ENCODE measurements around the gene LYZL1. TPM values are rescaled to one million over a fixed set of nuclear protein-coding genes. Genes with fewer than 3 reads are reported as not detected.
"Not testable (repeated sequence)": the region's sequence is repeated elsewhere in the genome, so short reads cannot be mapped to it uniquely, and the experiment has no call there.

Gene LYZL1
- total and polyA plus RNA-seq, 8 donors, result not detected

DNA sequence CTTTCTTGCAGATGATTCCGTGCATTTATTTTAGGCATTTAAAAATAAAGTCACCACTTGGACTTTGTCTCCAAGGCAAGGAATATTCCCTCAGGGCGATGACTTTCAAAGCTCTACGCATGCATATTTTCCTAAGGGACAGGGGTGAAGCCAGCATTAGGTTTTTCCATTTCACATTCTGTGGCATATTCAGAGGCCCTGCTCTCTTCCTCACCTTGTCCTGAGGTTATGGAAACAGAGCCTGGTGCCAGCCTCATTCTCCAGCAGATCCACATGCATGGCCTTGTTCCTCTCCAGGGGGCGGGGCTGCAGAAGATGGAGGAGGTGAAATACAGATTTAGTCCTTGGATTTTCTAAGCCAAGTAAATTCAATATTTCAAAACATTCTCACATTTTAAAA lies 11.6 kb upstream of the LYZL1 start:
- Histone ChIP-seq H3K9me3 (no peaks in the 10 kb centered on the region), H3K4me3 (no peak overlapping the region), H3K36me3 (no peaks in the 10 kb centered on the region), H3K4me1 (no peaks in the 10 kb centered on the region), H3K27ac (no peak overlapping the region), H3K27me3 (peaks cover 0 to 4% of the 10 kb centered on the region in 2 donors)
- TF ChIP-seq, protein P1, sequence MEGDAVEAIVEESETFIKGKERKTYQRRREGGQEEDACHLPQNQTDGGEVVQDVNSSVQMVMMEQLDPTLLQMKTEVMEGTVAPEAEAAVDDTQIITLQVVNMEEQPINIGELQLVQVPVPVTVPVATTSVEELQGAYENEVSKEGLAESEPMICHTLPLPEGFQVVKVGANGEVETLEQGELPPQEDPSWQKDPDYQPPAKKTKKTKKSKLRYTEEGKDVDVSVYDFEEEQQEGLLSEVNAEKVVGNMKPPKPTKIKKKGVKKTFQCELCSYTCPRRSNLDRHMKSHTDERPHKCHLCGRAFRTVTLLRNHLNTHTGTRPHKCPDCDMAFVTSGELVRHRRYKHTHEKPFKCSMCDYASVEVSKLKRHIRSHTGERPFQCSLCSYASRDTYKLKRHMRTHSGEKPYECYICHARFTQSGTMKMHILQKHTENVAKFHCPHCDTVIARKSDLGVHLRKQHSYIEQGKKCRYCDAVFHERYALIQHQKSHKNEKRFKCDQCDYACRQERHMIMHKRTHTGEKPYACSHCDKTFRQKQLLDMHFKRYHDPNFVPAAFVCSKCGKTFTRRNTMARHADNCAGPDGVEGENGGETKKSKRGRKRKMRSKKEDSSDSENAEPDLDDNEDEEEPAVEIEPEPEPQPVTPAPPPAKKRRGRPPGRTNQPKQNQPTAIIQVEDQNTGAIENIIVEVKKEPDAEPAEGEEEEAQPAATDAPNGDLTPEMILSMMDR (IDR thresholded peaks at IDR 0.05), result no peak
- intact Hi-C loops (cut with DNase I), result no loop called here
- DNase-seq, result no peak
- ATAC-seq, result no peak

DNA sequence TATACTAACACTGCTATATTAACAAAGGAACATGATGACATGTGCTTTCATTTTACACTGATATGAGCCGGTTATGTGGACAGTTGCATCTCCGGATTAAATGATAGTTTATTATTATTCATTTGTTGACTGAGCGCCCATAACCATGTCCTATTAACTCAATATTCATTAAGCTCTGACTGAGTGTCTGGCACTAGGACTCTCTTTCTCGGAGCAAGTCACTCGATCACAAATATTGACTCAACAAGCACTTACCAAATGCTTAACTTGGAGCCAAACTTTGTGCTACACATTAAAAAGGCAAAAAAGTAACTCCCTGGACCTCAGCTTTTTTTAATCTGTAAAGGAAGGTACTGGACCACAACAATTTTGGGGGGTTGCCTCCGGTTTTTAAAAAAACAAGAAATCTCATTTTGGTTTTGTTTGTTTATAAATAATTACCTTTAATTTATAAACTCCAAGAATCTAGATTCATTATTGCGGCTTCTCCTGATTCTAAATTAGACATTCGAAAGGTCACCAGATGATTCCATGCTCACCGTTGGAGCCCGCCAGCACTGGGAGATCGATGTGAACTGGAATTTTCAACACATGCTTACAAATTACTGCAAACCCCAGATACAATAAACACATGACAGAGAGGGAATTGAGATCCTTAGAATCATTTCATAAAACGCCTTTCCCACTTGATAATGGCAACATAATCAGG lies 8.9 kb upstream of the LYZL1 start:
- Histone ChIP-seq H3K27ac (no peak overlapping the region), H3K36me3 (no peaks in the 10 kb centered on the region), H3K4me3 (no peak overlapping the region), H3K9me3 (no peaks in the 10 kb centered on the region), H3K4me1 (no peaks in the 10 kb centered on the region), H3K27me3 (peaks cover 0 to 4% of the 10 kb centered on the region in 2 donors)
- ATAC-seq (peak; percentile 61), DNase-seq (no peak)
- intact Hi-C loops (cut with DNase I), result no loop called here
- TF ChIP-seq, protein P1 (IDR thresholded peaks at IDR 0.05), result no peak

DNA sequence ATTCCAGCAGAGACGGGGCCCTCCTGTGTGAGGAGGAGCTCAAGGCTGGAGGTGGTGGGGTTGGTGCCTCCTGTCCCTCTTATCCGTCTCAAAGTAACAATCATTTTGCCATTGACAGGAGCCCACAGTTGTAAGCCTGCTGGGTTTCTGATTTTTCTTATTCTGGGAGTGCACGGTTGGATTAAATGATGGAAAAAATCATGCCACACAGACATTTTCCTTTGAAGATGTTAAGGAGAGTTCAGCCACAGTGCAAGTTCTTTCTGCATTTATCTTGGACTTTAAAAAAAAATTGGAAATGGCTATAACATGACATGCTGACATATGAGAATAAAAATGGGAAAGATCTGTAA lies 8.4 kb upstream of the LYZL1 start:
- Histone ChIP-seq H3K27ac (no peak overlapping the region), H3K36me3 (no peaks in the 10 kb centered on the region), H3K4me1 (no peaks in the 10 kb centered on the region), H3K4me3 (no peak overlapping the region), H3K27me3 (peaks cover 0 to 4% of the 10 kb centered on the region in 2 donors), H3K9me3 (no peaks in the 10 kb centered on the region)
- DNase-seq (no peak), ATAC-seq (no peak)
- intact Hi-C loops (cut with DNase I), result no loop called here
- TF ChIP-seq, protein P1 (IDR thresholded peaks at IDR 0.05), result no peak

DNA sequence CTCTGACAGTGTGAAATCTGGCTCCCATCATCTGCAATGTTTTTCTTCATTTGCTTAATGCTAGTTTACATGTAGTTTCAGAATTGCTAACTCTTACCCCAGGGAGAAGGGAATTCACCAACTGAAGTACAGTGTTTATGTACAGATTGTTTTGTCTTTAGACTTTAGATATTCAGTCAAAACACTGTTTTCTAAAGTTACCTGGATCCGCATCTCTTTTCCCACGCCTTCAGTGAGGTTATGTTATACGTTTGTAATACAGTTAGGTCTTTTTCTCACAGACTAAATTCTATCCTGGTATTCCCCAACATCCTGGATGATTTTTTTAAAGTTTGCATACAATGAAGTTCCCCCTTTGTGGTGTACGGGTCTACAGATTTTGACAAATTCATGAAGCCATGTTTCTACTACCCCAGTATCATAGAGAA lies 3.2 kb upstream of the LYZL1 start:
- no peaks in the 10 kb centered on the region for H3K4me1 ChIP-seq
- intact Hi-C loops (cut with DNase I), result no loop called here
- H3K4me3 ChIP-seq, result no peak overlapping the region
- H3K27me3 ChIP-seq, result peaks cover 0 to 3% of the 10 kb centered on the region in 2 donors
- H3K27ac ChIP-seq, result no peak overlapping the region
- no peaks in the 10 kb centered on the region for H3K9me3 ChIP-seq
- TF ChIP-seq, protein P1 (IDR thresholded peaks at IDR 0.05), result no peak
- ATAC-seq (no peak), DNase-seq (no peak)
- H3K36me3 ChIP-seq, result no peaks in the 10 kb centered on the region

DNA sequence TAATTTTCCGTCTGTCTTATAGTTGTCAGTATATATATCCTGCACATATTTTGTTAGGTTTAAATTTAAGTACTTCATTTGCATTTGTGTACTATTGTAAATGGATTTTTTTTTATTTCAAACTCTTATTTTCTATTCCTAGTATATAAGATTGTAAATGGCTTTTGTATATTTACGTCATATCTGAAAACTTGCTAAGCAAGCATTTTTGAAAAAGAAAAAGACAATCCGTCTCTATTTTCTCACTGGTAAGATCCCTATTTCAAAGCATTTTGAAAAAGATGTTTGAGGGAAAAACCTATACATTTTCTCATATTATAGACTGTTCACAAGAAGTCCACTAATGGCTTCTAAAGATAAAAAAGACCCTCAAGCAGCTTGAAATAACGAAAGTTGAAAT lies 1.2 kb upstream of the LYZL1 start:
- no peaks in the 10 kb centered on the region for H3K4me1 ChIP-seq
- H3K4me3 ChIP-seq, result no peak overlapping the region
- no peaks in the 10 kb centered on the region for H3K9me3 ChIP-seq
- intact Hi-C loops (cut with DNase I), result no loop called here
- TF ChIP-seq, protein P1 (IDR thresholded peaks at IDR 0.05), result no peak
- no peak overlapping the region for H3K27ac ChIP-seq
- H3K27me3 ChIP-seq, result peaks cover 0 to 3% of the 10 kb centered on the region in 2 donors
- ATAC-seq (no peak), DNase-seq (no peak)
- H3K36me3 ChIP-seq, result no peaks in the 10 kb centered on the region

DNA sequence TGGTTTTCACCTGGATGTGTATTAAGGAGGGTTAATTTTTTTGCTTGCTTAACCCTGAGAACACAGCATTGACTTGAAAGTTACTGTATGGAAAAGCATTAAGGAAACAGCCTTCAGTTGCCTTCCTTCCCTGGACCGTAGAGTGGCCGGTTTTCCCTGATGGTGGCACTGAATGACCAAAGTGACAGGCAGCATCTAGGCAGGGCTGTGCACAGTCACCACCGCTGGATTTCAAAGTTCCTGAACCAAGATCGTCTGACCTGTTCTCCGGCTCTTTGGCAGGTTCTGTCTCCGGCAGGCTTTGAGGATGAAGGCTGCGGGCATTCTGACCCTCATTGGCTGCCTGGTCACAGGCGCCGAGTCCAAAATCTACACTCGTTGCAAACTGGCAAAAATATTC lies 2.7 kb downstream of the LYZL1 start:
- intact Hi-C loops (cut with DNase I); H3K4me1 ChIP-seq; H3K27me3 ChIP-seq; H3K36me3 ChIP-seq; DNase-seq; H3K27ac ChIP-seq; H3K9me3 ChIP-seq; ATAC-seq; H3K4me3 ChIP-seq: not testable (repeated sequence)

DNA sequence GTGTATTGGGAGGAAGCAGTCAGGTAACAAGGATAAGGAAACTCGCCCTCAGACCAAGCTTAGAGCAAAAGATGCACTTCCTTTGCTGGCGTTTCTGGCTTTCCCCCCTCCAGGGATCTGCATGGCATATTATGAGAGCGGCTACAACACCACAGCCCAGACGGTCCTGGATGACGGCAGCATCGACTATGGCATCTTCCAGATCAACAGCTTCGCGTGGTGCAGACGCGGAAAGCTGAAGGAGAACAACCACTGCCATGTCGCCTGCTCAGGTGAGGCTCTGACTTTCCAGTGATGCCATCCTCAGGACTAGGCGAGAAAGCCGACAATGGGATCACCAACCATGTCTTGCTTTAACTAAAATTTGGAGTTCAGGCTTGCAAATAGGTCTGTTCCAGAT lies 3.5 kb downstream of the LYZL1 start:
- H3K36me3 ChIP-seq; intact Hi-C loops (cut with DNase I); DNase-seq; H3K4me1 ChIP-seq; H3K27me3 ChIP-seq; ATAC-seq; H3K27ac ChIP-seq; H3K4me3 ChIP-seq: not testable (repeated sequence)
- peaks cover 0 to 15% of the 10 kb centered on the region in 2 donors for H3K9me3 ChIP-seq
